HG02852 (cell line): ENCODE results near the gene EPAS1.

ENCODE experiments used
- ATAC-seq: cut with Tn5 transposase; IDR thresholded peaks from one replicate; pipeline ENCODE4 v1.9.1; 2021; ENCODE audit warnings: mild to moderate bottlenecking, moderate library complexity; ENCODE audit not compliant: unreplicated experiment

The EPAS1 gene

GRCh38 chr2:46273225-46273863 lies 23.9 kb upstream of the EPAS1 start:
- no peak for ATAC-seq

- no peak for ATAC-seq
Observed at GRCh38 chr2:46273919-46274318, 23.3 kb upstream of the EPAS1 start.

- ATAC-seq: no peak
Observed at GRCh38 chr2:46274586-46274985, 22.6 kb upstream of the EPAS1 start.

GRCh38 chr2:46275995-46276394 lies 21.2 kb upstream of the EPAS1 start:
- no peak for ATAC-seq

- no peak for ATAC-seq
Observed at GRCh38 chr2:46276642-46277041, 20.6 kb upstream of the EPAS1 start.

GRCh38 chr2:46277431-46278190 lies 19.6 kb upstream of the EPAS1 start:
- no peak for ATAC-seq

- ATAC-seq: no peak
Observed at GRCh38 chr2:46278952-46279351, 18.3 kb upstream of the EPAS1 start.

- no peak for ATAC-seq
Observed at GRCh38 chr2:46281939-46282338, 15.3 kb upstream of the EPAS1 start.

GRCh38 chr2:46283693-46284092 lies 13.5 kb upstream of the EPAS1 start:
- ATAC-seq: no peak

- ATAC-seq: no peak
Observed at GRCh38 chr2:46284260-46284659, 12.9 kb upstream of the EPAS1 start.

- no peak for ATAC-seq
Observed at GRCh38 chr2:46284796-46285195, 12.4 kb upstream of the EPAS1 start.

- no peak for ATAC-seq
Observed at GRCh38 chr2:46286715-46287114, 10.5 kb upstream of the EPAS1 start.

GRCh38 chr2:46290078-46290477 lies 7.1 kb upstream of the EPAS1 start:
- no peak for ATAC-seq

GRCh38 chr2:46293466-46293865 lies 3.7 kb upstream of the EPAS1 start:
- ATAC-seq: no peak

- no peak for ATAC-seq
Observed at GRCh38 chr2:46294176-46294836, 2.9 kb upstream of the EPAS1 start.

- ATAC-seq: no peak
Observed at GRCh38 chr2:46296216-46296839, 879 bp upstream of the EPAS1 start.

GRCh38 chr2:46297546-46298271 lies 502 bp downstream of the EPAS1 start:
- peak; percentile 29 for ATAC-seq

GRCh38 chr2:46298272-46298521 lies 990 bp downstream of the EPAS1 start:
- ATAC-seq: no peak

GRCh38 chr2:46298522-46299353 lies 1.5 kb downstream of the EPAS1 start:
- no peak for ATAC-seq
